CD4-positive, alpha-beta T cell (primary cell): ENCODE measurements around the gene ARHGAP33. TPM values are rescaled to one million over a fixed set of nuclear protein-coding genes. Genes with fewer than 3 reads are reported as not detected.

ENCODE experiments used
- ATAC-seq: fragments of 200-7000 bp; cut with Tn5 transposase; one replicate; pipeline ENCODE4 v1.10.0; 2022; ENCODE audit warnings: mild to moderate bottlenecking; ENCODE audit not compliant: poor library complexity
- CTCF ChIA-PET: fragments of 350-600 bp; sonication (Branson Sonifier 250); formaldehyde crosslinking; loops from one replicate; lab custom pipeline; 2021; ENCODE audit warnings: antibody characterized with exemption, inconsistent platforms; lab: Charles Lee
- POLR2A ChIA-PET: fragments of 350-600 bp; sonication (Branson Sonifier 250); formaldehyde crosslinking; loops from one replicate; lab custom pipeline; 2021; ENCODE audit warnings: antibody characterized with exemption, inconsistent platforms; lab: Charles Lee
- DNase-seq, 14 experiments: peaks; one replicate each; pipeline ENCODE4 v3.0.0-alpha.2; 2013 to 2020; ENCODE audit warnings: mixed read lengths in 2 of 14
- H3K27ac ChIP-seq, 2 donors: one replicate each; pipeline versions ENCODE4 v1.5.1 to v1.7.0; 2013; ENCODE audit warnings: low read length in 2 of 2, low read depth in 1 of 2, mild to moderate bottlenecking in 1 of 2
- H3K27me3 ChIP-seq, 2 experiments: 1 replicate in 1 of 2; 2 replicates in 1 of 2; pipeline versions ENCODE4 v1.6.1 to v1.7.0; 2013; ENCODE audit warnings: low read length in 2 of 2, control low read depth in 1 of 2, mild to moderate bottlenecking in 1 of 2, moderate library complexity in 1 of 2; ENCODE audit not compliant: insufficient read depth in 2 of 2, control insufficient read depth in 1 of 2
- H3K36me3 ChIP-seq: one replicate; pipeline ENCODE4 v1.6.1; 2013; ENCODE audit warnings: low read length, control low read depth; ENCODE audit not compliant: insufficient read depth
- H3K4me1 ChIP-seq: one replicate; pipeline ENCODE4 v1.6.1; 2013; ENCODE audit warnings: low read length, control low read depth; ENCODE audit not compliant: insufficient read depth
- H3K4me3 ChIP-seq: one replicate; pipeline ENCODE4 v1.5.1; 2013; ENCODE audit warnings: mild to moderate bottlenecking, low read length, moderate library complexity
- H3K9me3 ChIP-seq, 2 experiments: 1 replicate in 1 of 2; 2 replicates in 1 of 2; pipeline versions ENCODE4 v1.6.1 to v1.7.0; 2013; ENCODE audit warnings: low read length in 2 of 2, mild to moderate bottlenecking in 2 of 2, control low read depth in 1 of 2, moderate library complexity in 1 of 2; ENCODE audit not compliant: control insufficient read depth in 1 of 2, insufficient read depth in 1 of 2
- H3K27ac Mint-ChIP-seq: one replicate; pipeline ENCODE4 v1.8.0; 2020; ENCODE audit warnings: mixed read lengths
- H3K27me3 Mint-ChIP-seq: one replicate; pipeline ENCODE4 v1.8.0; 2021; ENCODE audit warnings: mixed read lengths
- H3K36me3 Mint-ChIP-seq: one replicate; pipeline ENCODE4 v1.8.0; 2021; ENCODE audit warnings: low read depth, mixed read lengths
- H3K4me1 Mint-ChIP-seq: one replicate; pipeline ENCODE4 v1.8.0; 2021; ENCODE audit warnings: low read depth, mixed read lengths
- H3K4me3 Mint-ChIP-seq: one replicate; pipeline ENCODE4 v1.8.0; 2020; ENCODE audit warnings: mild to moderate bottlenecking, mixed read lengths
- H3K9me3 Mint-ChIP-seq: one replicate; pipeline ENCODE4 v1.8.0; 2020; ENCODE audit warnings: mixed read lengths
- CTCF ChIP-seq: fragments of 200-600 bp; IDR thresholded peaks from one replicate; pipeline ENCODE4 v1.8.0; 2022; ENCODE audit warnings: antibody characterized with exemption, mild to moderate bottlenecking
- intact Hi-C, 2 experiments: fragments of 100-400 bp; cut with DNase I in 1 of 2; cut with micrococcal nuclease in 1 of 2; formaldehyde crosslinking; loops; one replicate each; pipeline versions ENCODE4 v1.15.1 to v1.9.0; 2023 to 2025; cut with DNase I, micrococcal nuclease
- total RNA-seq, 174 experiments: library from RNA in 2 of 174; stranded (reverse) in 2 of 174; gene quantifications; one replicate each; pipeline ENCODE4 v1.2.3 and lab custom pipeline; 2021 to 2026

Gene ARHGAP33
- total RNA-seq, 2 experiments from 2014 or later = 16.4 to 19.5 TPM

DNA sequence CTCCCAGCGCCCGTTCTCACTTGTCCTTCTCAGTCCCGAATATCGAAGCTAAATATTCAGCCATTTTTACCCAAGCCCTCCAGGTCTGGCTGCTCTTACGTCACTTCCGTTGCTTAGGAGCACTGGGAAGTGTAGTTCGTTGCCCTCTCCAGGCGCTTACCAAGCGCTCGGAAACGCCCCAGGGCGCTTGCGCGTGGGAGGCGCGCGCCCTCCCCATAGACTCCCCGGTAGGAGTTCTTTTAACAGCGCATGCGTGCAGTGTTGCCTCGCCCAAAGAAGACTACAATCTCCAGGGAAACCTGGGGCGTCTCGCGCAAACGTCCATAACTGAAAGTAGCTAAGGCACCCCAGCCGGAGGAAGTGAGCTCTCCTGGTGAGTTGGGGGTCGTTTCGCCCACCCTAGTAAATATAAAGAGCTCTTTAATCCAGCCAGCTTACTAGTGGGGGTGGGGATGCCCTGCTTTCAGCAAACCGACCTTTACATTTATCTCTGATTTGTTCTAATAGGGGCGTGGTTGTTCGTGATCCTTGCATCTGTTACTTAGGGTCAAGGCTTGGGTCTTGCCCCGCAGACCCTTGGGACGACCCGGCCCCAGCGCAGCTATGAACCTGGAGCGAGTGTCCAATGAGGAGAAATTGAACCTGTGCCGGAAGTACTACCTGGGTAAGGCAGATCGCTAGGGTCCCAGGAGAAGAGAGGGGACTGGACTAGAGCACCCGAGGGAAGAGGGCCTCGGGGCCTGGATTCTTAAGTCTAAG, 29.9 kb upstream of the ARHGAP33 start, which contains the start of the genes PSENEN and U2AF1L4:
Gene PSENEN (plus strand): TSS at position 324 of the 759 bp plus-strand sequence. CDS start 280 bp downstream, at position 604.
Gene U2AF1L4 (minus strand): TSS at position 91 of the 759 bp plus-strand sequence. CDS start 27 bp downstream, at position 64.
- H3K4me1 ChIP-seq = peaks cover 76% of the 10 kb centered on the region
- H3K9me3 Mint-ChIP-seq = no peaks in the 10 kb centered on the region
- peak within 1 kb of the TSS; percentile 98 to 99 for H3K27ac ChIP-seq
- no peaks in the 10 kb centered on the region for H3K9me3 ChIP-seq
- H3K4me3 Mint-ChIP-seq = peak within 1 kb of the TSS; percentile 94
- H3K27me3 ChIP-seq = no peaks in the 10 kb centered on the region
- TF ChIP-seq CTCF = no peak
- no peaks in the 10 kb centered on the region for H3K36me3 ChIP-seq
- DNase-seq = peak; percentile 89 to 100 (median 96)
- ChIA-PET CTCF (no interaction called here), POLR2A (interaction anchor here (0.6 to 2.2 kb wide), 16 partner anchors 12 to 309 kb away, joined by 3 to 23 read pairs (median 6); partner anchors contain the start of genes ALKBH6, COX6B1, HSPB6 and KMT2B)
- intact Hi-C loops = loop anchor here (1.0 to 10.0 kb wide), 6 partner anchors 28 to 369 kb away; partner anchors contain the start of genes OVOL3 (in 1 of the 2), POLR2I (in 1 of the 2), TBCB (in 1 of the 2) and ZBTB32 (in 1 of the 2)
- peak; percentile 52 for ATAC-seq
- H3K27me3 Mint-ChIP-seq = no peaks in the 10 kb centered on the region
- peak within 1 kb of the TSS; percentile 80 for H3K4me3 ChIP-seq
- peaks cover 35% of the 10 kb centered on the region for H3K36me3 Mint-ChIP-seq
- H3K4me1 Mint-ChIP-seq = peaks cover 53% of the 10 kb centered on the region
- peak within 1 kb of the TSS; percentile 98 for H3K27ac Mint-ChIP-seq

- no peak for DNase-seq
- H3K4me1 ChIP-seq = peaks cover 71% of the 10 kb centered on the region
- Mint-ChIP-seq H3K36me3 (peaks cover 30% of the 10 kb centered on the region), H3K4me1 (peaks cover 47% of the 10 kb centered on the region), H3K9me3 (no peaks in the 10 kb centered on the region), H3K27ac (peak overlapping the region; percentile 98), H3K27me3 (no peaks in the 10 kb centered on the region), H3K4me3 (peak overlapping the region; percentile 94)
- no peak for ATAC-seq
- no peaks in the 10 kb centered on the region for H3K36me3 ChIP-seq
- no peaks in the 10 kb centered on the region for H3K9me3 ChIP-seq
- peak overlapping the region; percentile 80 for H3K4me3 ChIP-seq
- peak overlapping the region; percentile 98 to 99 for H3K27ac ChIP-seq
- ChIA-PET CTCF (no interaction called here), POLR2A (interaction anchor here (0.8 to 2.2 kb wide), 9 partner anchors 28 to 268 kb away, joined by 3 to 23 read pairs (median 9); partner anchors contain the start of genes ALKBH6, COX6B1 and KMT2B)
- intact Hi-C loops = loop anchor here in 1 of 2 experiments (5.0 to 10.0 kb wide), 2 partner anchors 44 to 369 kb away; partner anchors contain the start of genes OVOL3, POLR2I, TBCB and ZBTB32
- no peaks in the 10 kb centered on the region for H3K27me3 ChIP-seq
- TF ChIP-seq CTCF = no peak
Measured at GRCh38 chr19:35746087-35746462, 29.3 kb upstream of the ARHGAP33 start.

DNA sequence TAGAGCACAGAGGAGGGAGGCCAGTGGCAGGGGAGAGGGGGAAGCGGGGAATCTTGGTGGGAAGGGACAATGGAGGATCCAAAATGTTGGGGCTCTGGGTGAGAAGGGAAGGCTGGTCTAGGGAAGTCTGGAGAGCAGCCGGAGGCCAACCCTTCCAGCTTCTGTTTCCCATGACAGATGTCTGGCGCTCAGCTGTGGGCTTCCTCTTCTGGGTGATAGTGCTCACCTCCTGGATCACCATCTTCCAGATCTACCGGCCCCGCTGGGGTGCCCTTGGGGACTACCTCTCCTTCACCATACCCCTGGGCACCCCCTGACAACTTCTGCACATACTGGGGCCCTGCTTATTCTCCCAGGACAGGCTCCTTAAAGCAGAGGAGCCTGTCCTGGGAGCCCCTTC, 28.8 kb upstream of the ARHGAP33 start:
- no peaks in the 10 kb centered on the region for H3K36me3 ChIP-seq
- H3K4me1 Mint-ChIP-seq = peaks cover 47% of the 10 kb centered on the region
- ChIA-PET CTCF (no interaction called here), POLR2A (no interaction called here)
- H3K27me3 ChIP-seq = no peaks in the 10 kb centered on the region
- no peaks in the 10 kb centered on the region for H3K9me3 Mint-ChIP-seq
- H3K4me3 ChIP-seq = no peak overlapping the region
- H3K4me3 Mint-ChIP-seq = peak overlapping the region; percentile 94
- H3K27ac ChIP-seq = no peak overlapping the region
- no peaks in the 10 kb centered on the region for H3K27me3 Mint-ChIP-seq
- H3K9me3 ChIP-seq = no peaks in the 10 kb centered on the region
- intact Hi-C loops = loop anchor here in 1 of 2 experiments (5.0 to 10.0 kb wide), 2 partner anchors 44 to 368 kb away; partner anchors contain the start of genes OVOL3, POLR2I, TBCB and ZBTB32
- DNase-seq (no peak), ATAC-seq (no peak)
- H3K27ac Mint-ChIP-seq = no peak overlapping the region
- H3K4me1 ChIP-seq = peaks cover 67% of the 10 kb centered on the region
- TF ChIP-seq CTCF = no peak
- peaks cover 30% of the 10 kb centered on the region for H3K36me3 Mint-ChIP-seq
